GM10266 (cell line): ENCODE results near the gene NRARP.

Experiments used
- DNase-seq: peaks from one replicate; pipeline ENCODE4 v3.0.0; 2012; ENCODE audit errors: extremely low spot score
- CTCF ChIP-seq: IDR thresholded peaks from 2 replicates; pipeline ENCODE4 v1.5.1; 2012; ENCODE audit warnings: mild to moderate bottlenecking, low read depth; ENCODE audit not compliant: control insufficient read depth, insufficient read depth; ENCODE audit errors: missing control alignments

Gene NRARP

DNA sequence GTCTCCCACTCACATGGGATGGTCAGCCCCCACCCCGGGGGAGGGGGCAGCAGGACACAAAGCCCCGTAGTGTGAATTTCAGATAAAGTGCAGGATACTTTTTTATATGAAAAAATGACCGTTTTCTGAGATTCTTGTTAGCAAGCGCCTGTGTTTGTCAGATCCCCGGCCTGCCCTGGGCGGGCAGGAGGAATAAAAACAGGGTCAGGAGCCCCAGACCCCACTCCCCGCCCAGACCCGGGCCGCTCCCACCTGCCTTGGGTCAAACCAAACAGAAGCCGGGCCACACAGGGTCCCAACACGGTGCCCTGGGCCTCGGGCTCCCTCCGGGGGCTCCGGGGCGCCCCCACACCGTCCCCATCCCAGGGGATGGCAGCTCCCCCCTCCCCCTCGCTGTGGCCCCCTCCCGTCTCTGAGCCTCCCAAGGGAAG, 13.5 kb upstream of the NRARP start:
- no peak for DNase-seq
- no peak for TF ChIP-seq CTCF

GRCh38 chr9:137314561-137315560, 12.8 kb upstream of the NRARP start:
- peak; percentile 51 for DNase-seq
- TF ChIP-seq CTCF, result no peak

DNA sequence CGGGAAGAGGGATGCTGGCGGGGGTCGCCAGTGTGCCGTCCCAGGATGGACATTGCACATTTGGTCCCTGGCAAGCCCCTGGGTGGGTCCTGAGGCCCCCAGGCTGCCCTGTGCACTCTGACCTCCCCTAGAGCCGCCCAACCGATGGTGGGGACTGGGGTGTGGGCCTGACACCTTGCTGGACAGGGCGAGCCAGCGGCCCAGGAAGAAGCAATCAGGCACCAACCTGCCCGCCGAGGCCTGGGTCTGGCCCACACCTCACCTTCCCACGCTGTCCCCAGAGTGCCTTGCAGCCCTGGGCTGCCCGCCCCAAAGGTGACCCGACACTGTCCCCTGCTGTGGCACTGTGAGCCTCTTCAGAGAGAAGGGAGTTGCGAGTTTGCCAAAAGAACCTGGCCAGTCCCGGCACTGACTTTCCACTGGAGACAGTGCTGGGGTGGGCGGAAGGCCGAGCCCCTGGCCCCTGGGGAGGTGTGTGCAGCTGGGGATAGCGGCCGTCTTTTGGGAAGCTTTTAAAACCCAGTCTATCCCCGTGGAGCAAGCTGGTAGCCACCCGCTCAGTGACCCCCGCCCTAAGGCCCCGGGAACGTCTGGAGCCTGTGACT, 12.0 kb upstream of the NRARP start:
- TF ChIP-seq CTCF, result no peak
- peak; percentile 22 for DNase-seq

GRCh38 chr9:137313326-137313936, 11.4 kb upstream of the NRARP start:
- TF ChIP-seq CTCF, result no peak
- peak; percentile 47 for DNase-seq

DNA sequence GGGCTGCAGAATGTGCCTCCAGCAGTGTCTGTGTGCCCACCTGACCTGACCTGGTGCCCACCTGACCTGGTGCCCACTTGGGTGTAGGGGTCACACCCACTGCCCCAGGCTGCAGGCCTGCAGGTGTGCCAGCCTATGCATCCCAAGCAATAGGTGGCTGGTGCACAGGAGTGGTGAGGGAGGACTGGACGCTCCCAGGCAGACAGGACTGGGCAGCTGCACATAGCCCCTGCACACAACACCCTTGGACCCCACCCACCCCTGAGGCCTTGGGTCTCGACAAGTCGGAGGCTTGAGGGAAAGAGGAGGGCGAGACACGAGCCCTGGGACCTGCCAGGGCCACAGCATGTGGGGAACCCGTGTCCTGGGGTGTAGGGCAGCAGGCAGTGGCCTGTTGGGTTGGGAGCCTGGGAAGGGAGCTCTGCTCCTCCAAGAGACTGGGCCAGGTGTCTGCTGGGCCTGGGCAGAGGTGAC, 10.8 kb upstream of the NRARP start:
- TF ChIP-seq CTCF, result no peak
- no peak for DNase-seq

DNA sequence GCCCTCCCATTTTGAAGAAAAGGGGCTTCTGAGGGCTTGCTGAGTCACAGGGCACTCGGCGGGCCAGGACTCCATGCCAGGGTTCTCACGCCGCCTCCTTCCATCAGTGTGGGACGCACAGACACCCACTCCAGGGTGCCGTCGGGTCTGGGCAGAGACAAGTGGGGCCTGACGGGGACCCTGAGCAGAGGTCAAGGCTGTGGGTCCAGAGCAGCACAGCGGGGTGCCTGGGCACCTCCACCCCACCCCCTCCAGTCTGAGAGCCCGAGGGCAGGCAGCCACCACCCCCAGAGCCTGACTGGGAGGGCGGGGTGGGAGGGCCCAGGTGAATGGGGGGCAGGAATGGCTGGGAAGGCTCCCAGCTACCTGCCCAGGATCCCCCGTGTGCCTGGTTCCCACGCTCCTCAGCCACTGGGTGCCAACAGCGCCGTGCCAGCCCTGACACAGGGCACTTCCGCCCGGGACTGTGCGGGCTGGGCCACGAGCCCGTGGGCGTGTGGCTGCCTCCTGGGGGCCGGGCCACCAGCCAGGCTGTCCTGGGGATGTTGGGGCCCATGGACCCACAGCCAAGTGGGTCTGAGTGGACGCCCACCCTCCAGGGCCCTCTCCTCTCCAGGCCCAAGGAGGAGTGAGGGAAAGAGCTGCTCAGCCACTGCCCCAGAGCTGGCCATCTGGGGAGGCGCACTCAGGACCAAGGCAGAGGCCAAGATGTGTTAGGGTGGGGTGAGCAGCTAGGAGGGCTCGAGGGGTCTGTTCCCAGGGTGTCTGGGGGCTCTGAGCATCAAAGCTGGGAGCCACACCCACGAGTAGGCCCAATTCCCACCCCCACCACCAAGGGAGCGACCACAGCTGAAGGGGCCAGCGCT, 10.1 kb upstream of the NRARP start:
- no peak for DNase-seq
- no peak for TF ChIP-seq CTCF
